ENCODE data around the gene C11orf16. TPM values are rescaled to one million over a fixed set of nuclear protein-coding genes. Genes with fewer than 3 reads are reported as not detected.

C11orf16 gene
- total and polyA plus RNA-seq, 2 of the 4 experiments (the other 2 are of a cell fraction): not detected

DNA sequence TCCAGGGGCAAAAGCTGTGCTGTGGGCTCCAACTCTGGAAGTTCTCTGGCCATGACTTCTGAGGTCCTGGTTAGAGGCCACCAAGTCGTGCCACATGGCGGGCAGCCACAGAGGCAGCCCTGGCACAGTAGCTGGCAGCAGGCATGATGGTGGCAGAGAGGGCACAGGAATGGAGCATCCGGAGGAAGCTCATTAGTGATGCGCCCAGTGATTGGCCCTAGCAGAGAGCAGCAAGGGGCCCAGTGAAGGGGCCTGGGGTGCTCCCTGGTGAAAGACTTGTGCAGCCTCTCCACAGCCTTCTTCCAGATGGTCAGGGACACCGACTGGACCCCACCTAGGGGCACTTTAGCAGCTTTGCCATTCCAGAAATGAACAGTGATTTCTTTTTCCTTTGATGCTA, 7.0 kb downstream of the C11orf16 start:
- no peak for TF ChIP-seq BHLHE40 (IDR thresholded peaks at IDR 0.05; ENCODE audit: low read depth, low read length)
- no peak for TF ChIP-seq MAZ (IDR thresholded peaks at IDR 0.05; ENCODE audit: borderline replicate concordance, low read depth, low read length)
- TF ChIP-seq NFE2L2 (IDR thresholded peaks at IDR 0.05; ENCODE audit: low read depth, low read length): no peak
- no peak for TF ChIP-seq CEBPB (IDR thresholded peaks at IDR 0.05; ENCODE audit: low read depth, low read length)
- TF ChIP-seq, protein P1, sequence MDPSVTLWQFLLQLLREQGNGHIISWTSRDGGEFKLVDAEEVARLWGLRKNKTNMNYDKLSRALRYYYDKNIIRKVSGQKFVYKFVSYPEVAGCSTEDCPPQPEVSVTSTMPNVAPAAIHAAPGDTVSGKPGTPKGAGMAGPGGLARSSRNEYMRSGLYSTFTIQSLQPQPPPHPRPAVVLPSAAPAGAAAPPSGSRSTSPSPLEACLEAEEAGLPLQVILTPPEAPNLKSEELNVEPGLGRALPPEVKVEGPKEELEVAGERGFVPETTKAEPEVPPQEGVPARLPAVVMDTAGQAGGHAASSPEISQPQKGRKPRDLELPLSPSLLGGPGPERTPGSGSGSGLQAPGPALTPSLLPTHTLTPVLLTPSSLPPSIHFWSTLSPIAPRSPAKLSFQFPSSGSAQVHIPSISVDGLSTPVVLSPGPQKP (IDR thresholded peaks at IDR 0.05; ENCODE audit: borderline replicate concordance, low read depth, low read length): no peak
- TF ChIP-seq POLR2A (IDR thresholded peaks at IDR 0.05; ENCODE audit: low read depth, low read length): no peak
- TF ChIP-seq FOS (IDR thresholded peaks at IDR 0.05; ENCODE audit: low read depth, low read length): no peak
- no peak for TF ChIP-seq RAD21 (IDR thresholded peaks at IDR 0.05; ENCODE audit: low read length)
- no peak for TF ChIP-seq MXI1 (IDR thresholded peaks at IDR 0.05; ENCODE audit: borderline replicate concordance, low read depth, low read length)
- TF ChIP-seq MAFK (IDR thresholded peaks at IDR 0.05; ENCODE audit: low read depth, low read length): no peak
- WGBS, 2 experiments (ENCODE audit: extremely low coverage in 2 of 2, insufficient read length in 1 of 2): 93% methylated on average over 3 of the region's 5 CpGs; no CpG with 5 or more reads in 1 of the 2 experiments
- Histone ChIP-seq H2AK9ac (replicated peaks; ENCODE audit: low read depth, low read length, poor library complexity) (no peak overlapping the region), H3K27me3 (ENCODE audit: control insufficient read depth, insufficient read depth, low read length) (no peaks in the 10 kb centered on the region), H3K56ac (ENCODE audit: extremely low read depth, insufficient read depth, low read length) (no peak overlapping the region), H3K4ac (ENCODE audit: low read depth, low read length) (no peak overlapping the region), H3K9ac (ENCODE audit: low read depth, low read length) (no peak overlapping the region), H2AK5ac (ENCODE audit: low read depth, low read length) (no peak overlapping the region; the same call in 1 of the 2 replicates), H4K8ac (ENCODE audit: low read depth in 2 of 2, low read length in 2 of 2) (no peak overlapping the region), H4K91ac (ENCODE audit: insufficient read depth, low read depth, low read length) (no peak overlapping the region), H4K20me1 (ENCODE audit: insufficient read depth, low read length) (no peaks in the 10 kb centered on the region), H3K23ac (ENCODE audit: low read depth, low read length) (no peak overlapping the region), H3K9me3 (ENCODE audit: control insufficient read depth, insufficient read depth, low read length) (no peaks in the 10 kb centered on the region), H3K18ac (ENCODE audit: low read depth, low read length) (no peak overlapping the region), H2AFZ (replicated peaks; ENCODE audit: low read length, poor library complexity) (no peak overlapping the region), H3K4me2 (ENCODE audit: low read depth, low read length) (no peak overlapping the region), H2BK120ac (ENCODE audit: low read depth, low read length) (no peak overlapping the region), H3K9me1 (ENCODE audit: insufficient read depth, low read length) (peaks cover 12% of the 10 kb centered on the region; the same call in 1 of the 2 replicates), H3K79me1 (ENCODE audit: low read depth in 1 of 2, low read length in 2 of 2) (no peaks in the 10 kb centered on the region), H3K4me3 (ENCODE audit: insufficient read depth, low read depth, low read length) (no peak overlapping the region), H3K36me3 (ENCODE audit: control insufficient read depth, insufficient read depth, low read length) (peaks cover 13% of the 10 kb centered on the region), H2BK20ac (ENCODE audit: low read depth, low read length) (no peak overlapping the region), H3K4me1 (ENCODE audit: control insufficient read depth, insufficient read depth, low read length) (peaks cover 10% of the 10 kb centered on the region), H3K27ac (ENCODE audit: insufficient read depth, low read length) (no peak overlapping the region), H2BK5ac (ENCODE audit: low read depth, low read length, poor library complexity, severe bottlenecking) (no peak overlapping the region), H4K5ac (ENCODE audit: low read depth, low read length) (no peak overlapping the region), H2BK15ac (ENCODE audit: low read depth, low read length) (no peak overlapping the region), H3K14ac (replicated peaks; ENCODE audit: low read depth, low read length) (no peak overlapping the region)
- intact Hi-C loops (cut with micrococcal nuclease) (no loop called here), dilution Hi-C loops (cut with HindIII; ENCODE audit: low sequenced_read_pairs, unreplicated experiment) (no loop called here), in situ Hi-C loops (cut with MboI; ENCODE audit: low sequenced_read_pairs) (no loop called here)
- no peak for DNase-seq
- CTCF ChIA-PET: no interaction called here
- ATAC-seq (ENCODE audit: low read depth): no peak
- BruUV-seq (replicated peaks): no TSS peak
- POLR2A ChIA-PET (ENCODE audit: unreplicated experiment): interaction anchor here (1.1 kb wide), 1 partner anchor 9 kb away, joined by 3 read pairs; no protein-coding TSS in a partner anchor

Data from IMR-90 (cell line).